Neural crest cell (in vitro differentiated cells): ENCODE results near the gene TRDMT1. TPM values are rescaled to one million over a fixed set of nuclear protein-coding genes. Genes with fewer than 3 reads are reported as not detected.

Experiments
- DNase-seq: peaks from one replicate; pipeline ENCODE4 v3.0.0; 2021; ENCODE audit warnings: low read depth, mixed read lengths, low spot score
- H3K27ac Mint-ChIP-seq: one replicate; pipeline ENCODE4 v1.8.0; 2021; ENCODE audit warnings: mild to moderate bottlenecking, mixed read lengths; ENCODE audit not compliant: unreplicated experiment
- H3K27me3 Mint-ChIP-seq: 2 replicates; pipeline ENCODE4 v1.8.0; 2021; ENCODE audit warnings: low read depth, mild to moderate bottlenecking, mixed read lengths
- H3K36me3 Mint-ChIP-seq: 2 replicates; pipeline ENCODE4 v1.8.0; 2021; ENCODE audit warnings: low read depth, mild to moderate bottlenecking, mixed read lengths
- H3K4me1 Mint-ChIP-seq: 2 replicates; pipeline ENCODE4 v1.8.0; 2021; ENCODE audit warnings: mixed read lengths
- H3K4me3 Mint-ChIP-seq: one replicate; pipeline ENCODE4 v1.8.0; 2021; ENCODE audit warnings: mild to moderate bottlenecking, mixed read lengths
- H3K9me3 Mint-ChIP-seq: 2 replicates; pipeline ENCODE4 v1.8.0; 2021; ENCODE audit warnings: mixed read lengths
- CTCF ChIP-seq: fragments of 200-600 bp; sonication (generic); conservative IDR thresholded peaks from 2 replicates; pipeline ENCODE4 v1.5.0; 2021; ENCODE audit warnings: antibody characterized with exemption, mild to moderate bottlenecking
- total RNA-seq: library from RNA; stranded (reverse); gene quantifications from 2 replicates; pipeline ENCODE4 v1.2.1, GENCODE V29; 2021

The TRDMT1 gene
- total RNA-seq, 1 donor from 2014 or later, result 17.3 TPM

DNA sequence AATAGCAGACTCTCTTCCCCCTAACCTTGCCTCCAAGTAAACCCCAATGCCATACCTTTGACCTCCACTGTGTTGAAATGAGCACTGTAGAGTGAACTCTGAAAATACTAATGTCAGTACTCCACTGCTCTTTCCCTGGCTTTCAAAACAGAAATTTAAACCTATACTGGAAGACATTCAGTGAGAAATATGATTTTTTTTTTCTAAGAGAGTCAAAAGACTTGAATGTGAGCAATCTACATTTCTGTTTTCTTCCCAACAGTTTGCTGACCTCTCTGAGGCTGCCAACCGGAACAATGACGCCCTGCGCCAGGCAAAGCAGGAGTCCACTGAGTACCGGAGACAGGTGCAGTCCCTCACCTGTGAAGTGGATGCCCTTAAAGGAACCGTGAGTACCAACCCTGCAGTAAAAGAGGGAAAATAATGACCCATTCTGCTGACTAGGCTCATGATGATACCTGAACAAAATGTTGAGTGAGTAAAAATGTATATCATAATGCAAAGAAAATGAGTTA lies 33.0 kb upstream of the TRDMT1 start:
- Mint-ChIP-seq H3K9me3 (no peaks in the 10 kb centered on the region), H3K36me3 (peaks cover 45% of the 10 kb centered on the region), H3K27ac (peak overlapping the region; percentile 23), H3K4me3 (peak overlapping the region; percentile 84), H3K27me3 (peaks cover 13% of the 10 kb centered on the region), H3K4me1 (peaks cover 61% of the 10 kb centered on the region)
- TF ChIP-seq CTCF, result no peak
- no peak for DNase-seq

- Mint-ChIP-seq H3K4me3 (peak overlapping the region; percentile 84), H3K27ac (peak overlapping the region; percentile 95), H3K36me3 (peaks cover 43% of the 10 kb centered on the region), H3K27me3 (peaks cover 16% of the 10 kb centered on the region), H3K9me3 (no peaks in the 10 kb centered on the region), H3K4me1 (peaks cover 56% of the 10 kb centered on the region)
- TF ChIP-seq CTCF, result no peak
- no peak for DNase-seq
Observed at GRCh38 chr10:17233286-17233991, 32.0 kb upstream of the TRDMT1 start.

- DNase-seq, result no peak
- H3K27ac Mint-ChIP-seq, result peak overlapping the region; percentile 36
Observed at GRCh38 chr10:17232276-17232960, 30.9 kb upstream of the TRDMT1 start.

DNA sequence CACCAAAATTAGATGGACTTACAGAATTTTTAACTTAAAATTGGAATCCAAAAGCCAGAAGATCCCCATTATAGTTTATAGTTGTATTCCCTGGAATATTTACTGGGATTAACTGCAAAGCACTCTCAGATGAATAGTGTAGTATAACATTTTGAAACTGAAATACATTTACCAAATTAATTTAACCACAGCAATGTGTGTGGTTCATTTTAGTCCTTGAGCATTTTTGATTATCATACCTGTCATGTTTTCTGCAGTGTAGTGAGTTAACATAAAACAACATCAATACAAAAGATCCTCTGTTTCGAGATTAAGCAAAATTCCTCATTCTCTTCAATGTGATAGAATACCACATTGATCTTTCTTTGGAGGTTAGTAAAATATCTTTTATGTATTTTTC lies 30.3 kb upstream of the TRDMT1 start:
- DNase-seq, result no peak
- peak overlapping the region; percentile 98 for H3K4me3 Mint-ChIP-seq
- peaks cover 40% of the 10 kb centered on the region for H3K36me3 Mint-ChIP-seq
- peaks cover 64% of the 10 kb centered on the region for H3K4me1 Mint-ChIP-seq
- peak overlapping the region; percentile 95 for H3K27ac Mint-ChIP-seq
- no peaks in the 10 kb centered on the region for H3K9me3 Mint-ChIP-seq
- TF ChIP-seq CTCF, result no peak
- peaks cover 21% of the 10 kb centered on the region for H3K27me3 Mint-ChIP-seq

More at GRCh38 chr10:17232276-17232960, 30.9 kb upstream of the TRDMT1 start:
- Mint-ChIP-seq H3K4me1 (peaks cover 59% of the 10 kb centered on the region), H3K27me3 (peaks cover 21% of the 10 kb centered on the region), H3K4me3 (peak overlapping the region; percentile 98), H3K36me3 (peaks cover 43% of the 10 kb centered on the region), H3K9me3 (no peaks in the 10 kb centered on the region)
- no peak for TF ChIP-seq CTCF

- Mint-ChIP-seq H3K27ac (peak overlapping the region; percentile 95), H3K27me3 (peaks cover 21% of the 10 kb centered on the region), H3K4me3 (peak overlapping the region; percentile 98), H3K4me1 (peaks cover 57% of the 10 kb centered on the region), H3K9me3 (no peaks in the 10 kb centered on the region), H3K36me3 (peaks cover 27% of the 10 kb centered on the region)
- no peak for TF ChIP-seq CTCF
- peak; percentile 60 for DNase-seq
Observed at GRCh38 chr10:17229967-17230682, 28.7 kb upstream of the TRDMT1 start.
